Loucy (cell line): ENCODE results near the gene PI4KA.

Experiments used
- EZH2phosphoT487 ChIP-seq: fragments of 200-600 bp; IDR thresholded peaks from 2 replicates; pipeline ENCODE4 v1.6.1; 2018; ENCODE audit warnings: antibody characterized with exemption, mild to moderate bottlenecking, moderate library complexity, borderline replicate concordance
- TF ChIP-seq, protein P1 (sequence below): fragments of 200-600 bp; sonication (generic); conservative IDR thresholded peaks from 2 replicates; pipeline ENCODE4 v1.5.1; 2014; ENCODE audit warnings: mild to moderate bottlenecking, antibody characterized with exemption, low read length

DNA sequence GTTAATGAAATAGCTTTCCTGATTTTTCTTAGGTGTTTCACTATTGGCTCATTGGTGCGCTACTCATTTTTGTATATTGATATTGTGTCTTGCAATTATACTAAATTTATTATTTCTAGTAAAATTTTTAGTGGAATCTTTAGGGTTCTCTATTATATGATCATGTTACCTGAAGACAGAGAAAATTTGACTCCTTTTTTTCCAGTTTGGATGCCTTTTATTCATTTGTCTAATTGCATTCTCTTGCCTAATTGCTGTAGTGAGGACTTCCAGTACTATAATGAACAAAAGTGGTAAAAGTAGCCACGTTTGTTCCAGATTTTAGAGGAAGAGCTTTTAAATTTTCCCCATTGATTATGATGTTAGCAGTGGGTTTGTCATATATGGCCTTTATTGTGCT lies 198.7 kb downstream of the PI4KA start:
- TF ChIP-seq, protein P1, sequence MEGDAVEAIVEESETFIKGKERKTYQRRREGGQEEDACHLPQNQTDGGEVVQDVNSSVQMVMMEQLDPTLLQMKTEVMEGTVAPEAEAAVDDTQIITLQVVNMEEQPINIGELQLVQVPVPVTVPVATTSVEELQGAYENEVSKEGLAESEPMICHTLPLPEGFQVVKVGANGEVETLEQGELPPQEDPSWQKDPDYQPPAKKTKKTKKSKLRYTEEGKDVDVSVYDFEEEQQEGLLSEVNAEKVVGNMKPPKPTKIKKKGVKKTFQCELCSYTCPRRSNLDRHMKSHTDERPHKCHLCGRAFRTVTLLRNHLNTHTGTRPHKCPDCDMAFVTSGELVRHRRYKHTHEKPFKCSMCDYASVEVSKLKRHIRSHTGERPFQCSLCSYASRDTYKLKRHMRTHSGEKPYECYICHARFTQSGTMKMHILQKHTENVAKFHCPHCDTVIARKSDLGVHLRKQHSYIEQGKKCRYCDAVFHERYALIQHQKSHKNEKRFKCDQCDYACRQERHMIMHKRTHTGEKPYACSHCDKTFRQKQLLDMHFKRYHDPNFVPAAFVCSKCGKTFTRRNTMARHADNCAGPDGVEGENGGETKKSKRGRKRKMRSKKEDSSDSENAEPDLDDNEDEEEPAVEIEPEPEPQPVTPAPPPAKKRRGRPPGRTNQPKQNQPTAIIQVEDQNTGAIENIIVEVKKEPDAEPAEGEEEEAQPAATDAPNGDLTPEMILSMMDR = no peak
- no peak for TF ChIP-seq EZH2phosphoT487
